GM18526 (cell line): ENCODE data around the gene CLCNKB.

Source experiments
- POLR2A ChIP-seq: IDR thresholded peaks from 3 replicates; pipeline ENCODE4 v1.6.1; 2011; ENCODE audit not compliant: insufficient read length; ENCODE audit errors: extremely low read depth

The CLCNKB gene

GRCh38 chr1:16023050-16023653, 20.4 kb upstream of the CLCNKB start:
- TF ChIP-seq POLR2A: no peak

DNA sequence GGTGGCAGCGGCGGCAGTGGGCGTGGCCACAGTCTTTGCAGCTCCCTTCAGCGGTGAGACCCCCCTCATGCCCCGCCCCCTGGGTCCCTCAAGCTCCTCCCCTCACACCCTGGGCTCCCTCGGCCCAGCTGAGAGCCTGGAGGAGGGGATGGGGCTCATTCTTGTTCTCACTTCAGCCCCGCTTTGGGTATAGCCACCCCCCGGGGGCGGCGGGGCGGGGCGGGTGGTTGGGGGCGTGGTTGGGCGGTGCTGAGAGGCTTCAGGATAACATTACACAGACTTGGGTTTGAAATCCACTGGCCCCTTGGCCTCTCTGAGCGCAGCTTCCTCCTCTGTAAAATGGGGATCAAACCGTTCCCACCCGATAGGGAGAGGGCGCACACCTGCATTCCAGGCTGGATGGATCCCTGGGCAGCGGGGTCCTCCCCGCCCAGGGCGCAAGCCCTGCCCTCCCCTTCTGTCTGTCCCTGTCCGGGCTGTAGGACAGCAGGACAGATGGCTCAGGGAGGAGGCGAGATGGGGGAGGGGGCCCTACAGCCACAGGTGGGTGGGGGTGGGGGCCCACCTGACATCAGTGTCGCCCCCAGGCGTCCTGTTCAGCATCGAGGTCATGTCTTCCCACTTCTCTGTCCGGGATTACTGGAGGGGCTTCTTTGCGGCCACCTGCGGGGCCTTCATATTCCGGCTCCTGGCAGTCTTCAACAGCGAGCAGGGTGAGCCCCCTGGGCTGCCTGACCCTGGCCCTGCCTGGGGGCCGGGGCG, 16.7 kb upstream of the CLCNKB start:
- TF ChIP-seq POLR2A: no peak

DNA sequence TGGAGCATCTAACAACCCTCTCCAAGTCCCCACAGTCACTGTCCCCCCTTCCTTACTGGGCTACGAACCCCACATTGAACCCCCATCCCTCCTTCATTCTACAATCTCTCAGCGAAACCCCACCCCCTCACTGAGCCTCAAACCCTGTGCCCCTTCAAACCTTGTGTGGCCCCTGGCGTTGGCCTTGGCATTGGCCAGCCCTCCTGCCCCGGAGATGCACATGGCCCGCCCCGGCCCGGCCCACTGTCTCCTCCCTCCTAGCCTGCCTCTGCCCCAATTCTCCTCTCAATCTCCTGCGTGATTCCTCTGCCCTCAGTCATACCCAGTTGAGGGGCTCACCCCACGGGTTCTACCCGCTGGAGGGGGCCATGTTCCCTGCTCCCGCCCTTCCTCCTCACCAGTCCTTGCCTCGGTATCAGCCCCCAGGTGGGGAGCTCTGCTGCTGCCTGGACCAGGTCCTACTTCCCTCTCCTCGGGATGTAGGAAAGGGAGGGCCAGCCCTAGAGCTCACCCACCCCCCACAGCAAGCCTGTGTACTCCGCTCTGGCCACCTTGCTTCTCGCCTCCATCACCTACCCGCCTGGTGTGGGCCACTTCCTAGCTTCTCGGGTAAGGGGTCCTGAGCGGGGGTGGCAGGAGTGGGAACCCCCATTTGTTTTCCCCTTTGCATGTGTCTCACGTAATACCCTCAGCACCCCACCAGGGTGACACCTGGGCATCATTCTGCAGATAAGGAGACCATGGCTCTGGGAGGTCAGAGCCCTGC, 15.2 kb upstream of the CLCNKB start:
- no peak for TF ChIP-seq POLR2A

DNA sequence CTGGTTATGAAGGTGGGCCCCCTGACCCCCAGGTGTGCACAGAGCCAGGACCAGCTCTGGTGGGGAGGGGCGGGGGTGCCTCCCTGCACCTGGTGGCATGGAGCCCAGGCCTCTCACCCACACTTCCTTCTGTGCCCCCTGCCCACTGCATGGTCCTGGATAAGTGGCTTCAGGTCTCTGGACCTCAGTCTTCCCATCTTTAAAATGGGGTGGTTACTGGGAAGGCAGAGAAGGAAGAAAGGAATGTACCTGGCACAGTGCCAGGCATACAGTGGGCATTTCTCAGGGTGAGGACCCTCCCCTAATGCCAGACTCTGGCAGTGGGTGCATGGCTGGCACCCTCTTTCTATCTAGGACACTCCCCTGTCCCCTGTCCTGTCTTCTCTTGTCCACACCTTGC, 14.3 kb upstream of the CLCNKB start:
- no peak for TF ChIP-seq POLR2A

DNA sequence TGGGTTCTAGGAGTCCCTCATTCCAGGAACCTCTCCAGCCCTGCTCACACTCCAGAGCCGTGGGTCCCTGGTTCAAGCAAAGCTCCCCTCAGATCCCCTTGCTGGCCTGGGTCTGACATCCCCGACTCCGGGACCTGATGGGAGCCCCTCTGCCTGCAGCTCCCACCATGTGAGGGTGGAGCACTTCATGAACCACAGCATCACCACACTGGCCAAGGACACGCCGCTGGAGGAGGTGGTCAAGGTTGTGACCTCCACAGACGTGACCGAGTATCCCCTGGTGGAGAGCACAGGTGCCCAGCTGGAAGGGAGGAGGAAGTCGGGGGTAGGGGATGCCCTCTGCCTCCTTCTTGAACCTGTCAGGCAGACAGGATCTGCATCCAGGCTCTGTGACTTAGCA, 12.0 kb upstream of the CLCNKB start:
- TF ChIP-seq POLR2A: no peak

GRCh38 chr1:16032388-16033102, 11.0 kb upstream of the CLCNKB start:
- TF ChIP-seq POLR2A: no peak

- TF ChIP-seq POLR2A: no peak
These were observed 5.0 kb upstream of the CLCNKB start for GRCh38 chr1:16038620-16038912.

DNA sequence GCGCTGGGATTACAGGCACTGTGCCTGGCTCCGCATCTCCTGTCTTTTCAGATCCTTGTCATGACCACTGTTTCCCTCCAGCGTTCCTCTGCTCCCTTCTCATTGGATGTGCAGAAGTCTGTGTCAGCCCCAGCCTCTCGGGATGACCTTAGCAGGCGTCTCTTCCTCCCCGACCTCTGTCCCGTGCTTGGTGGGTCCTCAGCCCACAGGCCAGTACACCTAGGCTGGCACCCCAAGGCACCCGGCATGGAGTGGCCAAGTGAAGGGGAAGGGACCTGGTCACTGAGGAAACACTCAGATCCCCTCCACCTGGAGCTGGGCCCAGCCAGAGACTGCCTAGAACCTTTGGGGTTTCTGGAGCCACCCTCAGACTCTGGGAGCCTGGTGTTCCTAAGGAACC, 2.4 kb upstream of the CLCNKB start:
- no peak for TF ChIP-seq POLR2A

DNA sequence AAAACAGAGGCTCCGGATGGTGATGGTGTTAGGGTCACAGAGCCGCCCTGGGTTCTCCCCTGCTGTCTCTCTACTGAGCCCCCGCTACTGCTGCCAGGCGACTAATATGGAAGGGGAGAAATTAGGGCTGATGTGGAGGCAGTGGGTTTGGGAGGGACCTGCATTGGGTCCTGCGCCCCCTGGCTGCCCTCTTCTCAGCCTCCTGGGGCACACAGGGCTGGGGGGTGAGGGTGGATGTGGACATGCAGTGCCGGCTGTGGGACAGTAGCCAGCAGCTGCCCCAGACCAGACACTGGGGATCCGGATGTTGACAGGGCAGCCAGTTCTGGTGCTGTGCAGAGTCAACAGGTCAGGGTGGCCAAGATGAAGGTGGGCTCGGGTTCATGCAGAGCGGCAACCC, 1.5 kb upstream of the CLCNKB start:
- no peak for TF ChIP-seq POLR2A

- no peak for TF ChIP-seq POLR2A
These were observed 368 bp downstream of the CLCNKB start for GRCh38 chr1:16043950-16044349.

DNA sequence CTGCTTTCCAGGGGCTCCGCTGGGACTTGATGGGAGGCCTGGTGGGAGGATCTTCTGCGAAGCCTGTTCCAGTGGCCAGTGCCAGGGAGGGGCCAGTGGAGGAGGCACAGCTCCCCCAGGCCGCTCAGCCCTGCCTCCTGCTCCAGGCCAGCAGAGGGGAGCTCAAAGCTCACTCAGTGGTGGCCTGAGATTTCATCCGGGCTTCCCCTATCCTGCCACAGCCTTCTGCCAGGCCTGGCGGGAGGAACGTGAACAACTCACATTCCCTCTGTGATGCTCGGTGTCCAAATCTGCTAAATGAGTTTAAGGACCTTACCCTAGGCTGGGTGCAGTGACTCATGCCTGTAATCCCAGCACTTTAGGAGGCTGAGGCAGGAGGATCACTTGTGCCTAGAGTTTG, 3.3 kb downstream of the CLCNKB start:
- TF ChIP-seq POLR2A: no peak

DNA sequence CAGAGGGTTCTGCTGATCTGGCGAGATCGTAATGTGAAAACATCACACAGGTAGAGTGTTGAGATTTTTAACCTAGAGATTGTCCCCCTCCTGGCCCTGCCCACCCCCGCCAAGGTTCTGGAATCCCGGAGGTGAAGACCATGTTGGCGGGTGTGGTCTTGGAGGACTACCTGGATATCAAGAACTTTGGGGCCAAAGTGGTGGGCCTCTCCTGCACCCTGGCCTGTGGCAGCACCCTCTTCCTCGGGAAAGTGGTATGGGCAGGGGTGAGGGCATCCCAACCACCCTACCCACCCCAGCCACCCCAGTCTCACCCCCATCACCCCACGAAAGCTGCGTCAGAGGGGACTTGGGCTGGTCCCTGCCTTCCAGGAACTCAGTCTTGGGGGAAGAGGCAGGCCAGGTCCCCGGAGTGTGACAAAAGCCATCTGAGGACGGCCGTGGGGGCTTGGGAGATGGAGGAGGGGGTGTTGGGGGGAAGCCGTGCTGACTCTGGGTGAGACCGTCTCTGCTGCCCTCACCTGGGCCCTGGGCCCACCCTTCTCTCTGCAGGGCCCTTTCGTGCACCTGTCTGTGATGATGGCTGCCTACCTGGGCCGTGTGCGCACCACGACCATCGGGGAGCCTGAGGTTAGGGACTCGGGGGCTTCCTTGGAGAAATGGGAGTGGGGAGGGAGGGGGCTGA, 4.4 kb downstream of the CLCNKB start:
- TF ChIP-seq POLR2A: no peak

- no peak for TF ChIP-seq POLR2A
These were observed 5.1 kb downstream of the CLCNKB start for GRCh38 chr1:16048573-16049189.

- TF ChIP-seq POLR2A: no peak
These were observed 6.7 kb downstream of the CLCNKB start for GRCh38 chr1:16050328-16050727.

DNA sequence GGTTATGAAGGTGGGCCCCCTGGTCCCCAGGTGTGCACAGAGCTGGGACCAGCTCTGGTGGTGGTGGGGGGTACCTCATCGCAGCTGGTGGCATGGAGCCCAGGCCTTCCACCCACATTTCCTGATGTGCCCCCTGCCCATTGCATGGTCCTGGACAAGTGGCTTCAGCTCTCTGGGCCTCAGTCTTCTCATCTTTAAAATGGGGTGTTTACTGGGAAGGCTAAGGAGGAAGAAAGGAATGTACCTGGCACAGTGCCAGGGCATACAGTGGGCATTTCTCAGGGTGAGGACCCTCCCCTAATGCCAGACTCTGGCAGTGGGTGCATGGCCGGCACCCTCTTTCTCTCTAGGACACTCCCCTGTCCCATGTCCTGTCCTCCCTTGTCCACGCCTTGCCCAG, 7.5 kb downstream of the CLCNKB start:
- TF ChIP-seq POLR2A: no peak
